ENCODE results near the gene AGAP3. TPM values are rescaled to one million over a fixed set of nuclear protein-coding genes. Genes with fewer than 3 reads are reported as not detected.

The AGAP3 gene
- total and polyA plus RNA-seq, 4 donors, result 3.9 to 27.0 (median 17.6) TPM

- H3K36me3 ChIP-seq (ENCODE audit: control insufficient read depth in 4 of 4, insufficient read depth in 3 of 4, low read depth in 1 of 4, low read length in 3 of 4), result peaks cover 9 to 56% (median 20%) of the 10 kb centered on the region in 4 donors
- TF ChIP-seq JUND (IDR thresholded peaks at IDR 0.05), result no peak
- TF ChIP-seq ZBTB33 (IDR thresholded peaks at IDR 0.05), result no peak
- no peaks in the 10 kb centered on the region for H3K9me3 ChIP-seq (ENCODE audit: control insufficient read depth in 4 of 4, low read length in 3 of 4)
- H3K4me3 ChIP-seq (ENCODE audit: low read depth in 1 of 3, low read length in 3 of 3), result no peak overlapping the region
- no peaks in the 10 kb centered on the region for H3K27me3 ChIP-seq (ENCODE audit: control insufficient read depth in 4 of 4, insufficient read depth in 4 of 4, low read length in 3 of 4)
- H3K4me1 ChIP-seq (ENCODE audit: control insufficient read depth in 4 of 4, insufficient read depth in 4 of 4, low read length in 3 of 4), result no peaks in the 10 kb centered on the region
- no peak overlapping the region for H3K9ac ChIP-seq (ENCODE audit: low read depth in 1 of 2, low read length in 2 of 2)
- 93% methylated on average over 31 of the region's 31 CpGs for WGBS
- DNase-seq (ENCODE audit: low spot score), result no peak
- no peak overlapping the region for H3K27ac ChIP-seq (ENCODE audit: low read depth in 1 of 2, low read length in 2 of 2)
These were observed 55.8 kb downstream of the AGAP3 start for GRCh38 chr7:151141855-151142685.

GRCh38 chr7:151142686-151143040, 56.4 kb downstream of the AGAP3 start:
- Histone ChIP-seq H3K36me3 (ENCODE audit: control insufficient read depth in 4 of 4, insufficient read depth in 3 of 4, low read depth in 1 of 4, low read length in 3 of 4) (peaks cover 9 to 54% (median 20%) of the 10 kb centered on the region in 4 donors), H3K4me1 (ENCODE audit: control insufficient read depth in 4 of 4, insufficient read depth in 4 of 4, low read length in 3 of 4) (no peaks in the 10 kb centered on the region), H3K9me3 (ENCODE audit: control insufficient read depth in 4 of 4, low read length in 3 of 4) (no peaks in the 10 kb centered on the region), H3K27me3 (ENCODE audit: control insufficient read depth in 4 of 4, insufficient read depth in 4 of 4, low read length in 3 of 4) (no peaks in the 10 kb centered on the region), H3K4me3 (ENCODE audit: low read depth in 1 of 3, low read length in 3 of 3) (no peak overlapping the region), H3K9ac (ENCODE audit: low read depth in 1 of 2, low read length in 2 of 2) (no peak overlapping the region), H3K27ac (ENCODE audit: low read depth in 1 of 2, low read length in 2 of 2) (no peak overlapping the region)
- WGBS, result 84% methylated on average over 10 of the region's 10 CpGs
- peak; percentile 45 for DNase-seq (ENCODE audit: low spot score)
- TF ChIP-seq ATF3 (IDR thresholded peaks at IDR 0.05) (no peak), EGR1 (IDR thresholded peaks at IDR 0.05; ENCODE audit: low read depth in 2 of 2) (no peak), FOXA1 (IDR thresholded peaks at IDR 0.05) (no peak), REST (IDR thresholded peaks at IDR 0.05) (no peak), FOXA2 (IDR thresholded peaks at IDR 0.05) (no peak), GABPA (IDR thresholded peaks at IDR 0.05 in 1 of 2, conservative IDR thresholded peaks at IDR 0.05 in 1 of 2) (no peak), NR2F2 (IDR thresholded peaks at IDR 0.05) (no peak), RXRA (IDR thresholded peaks at IDR 0.05) (no peak), CTCF (IDR thresholded peaks at IDR 0.05; ENCODE audit: low read depth, low read length, missing input control) (no peak), JUND (IDR thresholded peaks at IDR 0.05) (no peak), YY1 (IDR thresholded peaks at IDR 0.05) (no peak), RAD21 (IDR thresholded peaks at IDR 0.05) (no peak), HNF4A (conservative IDR thresholded peaks at IDR 0.05) (no peak), SP1 (IDR thresholded peaks at IDR 0.05) (no peak), MAX (IDR thresholded peaks at IDR 0.05) (no peak), TAF1 (conservative IDR thresholded peaks at IDR 0.05) (no peak), HNF4G (IDR thresholded peaks at IDR 0.05) (no peak), ZBTB33 (IDR thresholded peaks at IDR 0.05) (no peak)
